ENCODE data around the gene CAMP.

CAMP gene

DNA sequence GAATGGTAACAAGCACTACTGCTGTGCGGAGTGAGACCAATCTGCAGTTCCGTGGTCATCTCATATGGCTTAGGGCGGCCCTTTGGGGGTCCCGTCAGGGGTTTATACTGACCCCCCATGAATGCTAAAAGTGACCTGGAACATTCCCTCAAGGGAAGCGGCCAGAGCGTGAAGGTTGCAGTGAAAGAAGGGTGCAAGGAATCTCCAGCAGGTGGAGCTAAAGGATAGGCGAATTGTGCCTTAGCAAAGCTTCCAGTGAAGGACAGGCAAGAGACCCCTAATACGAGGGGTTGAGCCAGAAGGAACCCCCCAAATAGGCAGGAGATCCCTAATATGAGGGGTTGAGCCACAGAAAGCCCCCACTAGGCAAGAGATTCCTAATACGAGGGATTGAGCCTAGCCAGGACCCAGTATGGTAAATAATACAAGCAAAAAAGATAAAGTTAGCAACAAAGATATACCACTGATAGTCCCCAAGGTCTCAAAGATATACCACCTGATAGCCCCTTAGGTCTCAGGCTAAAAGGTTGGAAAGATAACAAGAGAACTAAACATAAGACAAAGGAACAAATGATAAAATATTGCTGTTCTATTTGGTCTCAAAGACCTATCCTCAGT is 50.4 kb downstream of the CAMP start:
- TF ChIP-seq, protein P1, sequence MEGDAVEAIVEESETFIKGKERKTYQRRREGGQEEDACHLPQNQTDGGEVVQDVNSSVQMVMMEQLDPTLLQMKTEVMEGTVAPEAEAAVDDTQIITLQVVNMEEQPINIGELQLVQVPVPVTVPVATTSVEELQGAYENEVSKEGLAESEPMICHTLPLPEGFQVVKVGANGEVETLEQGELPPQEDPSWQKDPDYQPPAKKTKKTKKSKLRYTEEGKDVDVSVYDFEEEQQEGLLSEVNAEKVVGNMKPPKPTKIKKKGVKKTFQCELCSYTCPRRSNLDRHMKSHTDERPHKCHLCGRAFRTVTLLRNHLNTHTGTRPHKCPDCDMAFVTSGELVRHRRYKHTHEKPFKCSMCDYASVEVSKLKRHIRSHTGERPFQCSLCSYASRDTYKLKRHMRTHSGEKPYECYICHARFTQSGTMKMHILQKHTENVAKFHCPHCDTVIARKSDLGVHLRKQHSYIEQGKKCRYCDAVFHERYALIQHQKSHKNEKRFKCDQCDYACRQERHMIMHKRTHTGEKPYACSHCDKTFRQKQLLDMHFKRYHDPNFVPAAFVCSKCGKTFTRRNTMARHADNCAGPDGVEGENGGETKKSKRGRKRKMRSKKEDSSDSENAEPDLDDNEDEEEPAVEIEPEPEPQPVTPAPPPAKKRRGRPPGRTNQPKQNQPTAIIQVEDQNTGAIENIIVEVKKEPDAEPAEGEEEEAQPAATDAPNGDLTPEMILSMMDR (IDR thresholded peaks at IDR 0.05; ENCODE audit: insufficient read depth, low read length, poor library complexity, severe bottlenecking), result peak; percentile 76
- DNase-seq (ENCODE audit: extremely low read depth, insufficient read length), result no peak
- Histone ChIP-seq H3K27me3 (replicated peaks; ENCODE audit: control insufficient read depth, insufficient read depth, low read length) (no peaks in the 10 kb centered on the region), H3K4me3 (replicated peaks; ENCODE audit: low read depth, low read length) (no peak overlapping the region), H3K36me3 (ENCODE audit: control insufficient read depth, insufficient read depth, low read length) (peaks cover 11% of the 10 kb centered on the region)

GRCh38 chr3:48274452-48274851 is 51.2 kb downstream of the CAMP start:
- no peaks in the 10 kb centered on the region for H3K27me3 ChIP-seq (replicated peaks; ENCODE audit: control insufficient read depth, insufficient read depth, low read length)
- DNase-seq (ENCODE audit: extremely low read depth, insufficient read length), result no peak
- TF ChIP-seq, protein P1 (IDR thresholded peaks at IDR 0.05; ENCODE audit: insufficient read depth, low read length, poor library complexity, severe bottlenecking), result no peak
- peaks cover 6% of the 10 kb centered on the region for H3K36me3 ChIP-seq (ENCODE audit: control insufficient read depth, insufficient read depth, low read length)
- H3K4me3 ChIP-seq (replicated peaks; ENCODE audit: low read depth, low read length), result no peak overlapping the region

All from GM06990 (cell line).